ENCODE data around the gene RTN4RL1. TPM values are rescaled to one million over a fixed set of nuclear protein-coding genes. Genes with fewer than 3 reads are reported as not detected.

Gene RTN4RL1
- total and polyA plus RNA-seq, 4 donors, result 0.65 to 7.3 (median 2.4) TPM

DNA sequence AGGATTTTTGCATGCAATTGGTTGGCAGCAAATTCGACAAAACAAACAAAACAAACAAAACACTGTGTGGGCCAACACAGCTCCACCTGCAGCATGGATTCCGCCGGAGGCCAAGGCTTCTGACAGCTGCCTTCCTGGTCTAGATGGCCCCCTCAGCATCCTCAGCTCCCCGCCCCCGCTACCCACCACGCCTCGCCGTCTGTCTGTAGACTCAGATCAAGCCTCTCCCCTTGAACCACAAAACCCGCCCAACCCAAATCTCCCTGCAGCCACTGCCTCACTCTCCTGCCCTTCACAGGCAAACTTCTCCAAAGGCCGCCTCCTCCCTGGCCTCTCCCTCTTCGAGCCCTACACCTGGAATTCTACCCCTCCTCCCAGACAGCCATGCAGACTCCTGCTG, 57.9 kb downstream of the RTN4RL1 start:
- WGBS, 2 donors, result 53% methylated on average over 11 of the region's 11 CpGs
- ATAC-seq (ENCODE audit: insufficient read depth, low FRiP score), result no peak
- peak in 1 of 3 donors; percentile 32 for DNase-seq

DNA sequence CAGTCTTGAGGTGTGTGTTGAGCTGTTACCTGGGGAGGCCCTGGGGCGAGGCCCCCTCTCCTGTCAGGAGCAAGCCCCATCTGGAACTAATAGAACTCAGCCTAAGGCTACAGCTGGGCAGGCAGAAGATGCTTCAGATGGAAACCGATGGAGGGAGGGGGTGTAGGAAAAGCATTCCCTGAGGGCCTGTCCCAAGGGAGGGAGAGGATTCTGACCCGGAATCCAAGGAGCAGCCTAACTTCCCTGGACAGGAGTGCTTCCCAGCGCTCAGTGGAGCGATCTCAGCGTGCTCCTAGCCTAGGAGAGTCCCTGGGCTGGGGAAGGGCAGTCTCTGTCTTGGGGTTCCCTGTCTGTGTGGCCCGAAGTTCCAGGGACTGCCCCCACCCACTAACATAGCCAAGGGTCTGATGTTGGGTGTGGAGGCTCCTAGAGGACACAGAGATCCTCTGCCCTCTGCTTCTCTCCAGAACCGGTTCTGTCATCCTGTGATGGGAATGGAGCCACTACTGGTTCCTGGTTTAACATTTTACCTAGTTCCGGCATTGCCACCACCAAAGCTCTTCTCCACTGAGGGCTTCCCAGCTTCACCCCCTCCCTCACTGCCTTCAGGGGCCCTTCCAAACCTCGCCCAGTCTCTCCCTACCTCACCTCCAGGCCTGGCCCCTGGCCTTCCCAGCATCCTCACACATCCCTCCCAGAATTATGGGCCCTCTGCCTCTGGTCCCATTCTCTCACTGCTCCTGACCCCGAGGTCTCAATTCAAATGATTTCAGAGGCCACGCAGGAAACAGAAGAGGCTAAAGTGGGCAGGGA, 58.7 kb downstream of the RTN4RL1 start:
- Histone ChIP-seq H3K27me3 (ENCODE audit: control insufficient read depth in 3 of 3, insufficient read depth in 3 of 3, low read length in 2 of 3) (peaks cover 0 to 17% (median 7%) of the 10 kb centered on the region in 3 donors), H3K4me3 (no peak overlapping the region), H3K9ac (ENCODE audit: insufficient read depth in 1 of 2, low read length in 2 of 2) (no peak overlapping the region), H3K9me3 (ENCODE audit: control insufficient read depth in 4 of 4, insufficient read depth in 3 of 4, low read length in 3 of 4) (peaks cover 0 to 7% (median 0%) of the 10 kb centered on the region in 4 donors), H3K36me3 (ENCODE audit: control insufficient read depth in 4 of 4, insufficient read depth in 4 of 4, low read length in 4 of 4) (no peaks in the 10 kb centered on the region), H3K27ac (ENCODE audit: low read depth in 1 of 2, low read length in 1 of 2) (no peak overlapping the region), H3K4me1 (ENCODE audit: control insufficient read depth in 5 of 5, insufficient read depth in 5 of 5, low read length in 5 of 5) (peaks cover 0 to 4% (median 0%) of the 10 kb centered on the region in 5 donors)
- 67 to 77% methylated on average over 12 of the region's 12 CpGs for WGBS, 2 donors
- DNase-seq (no peak), ATAC-seq (ENCODE audit: insufficient read depth, low FRiP score) (no peak)
- TF ChIP-seq, protein P1, sequence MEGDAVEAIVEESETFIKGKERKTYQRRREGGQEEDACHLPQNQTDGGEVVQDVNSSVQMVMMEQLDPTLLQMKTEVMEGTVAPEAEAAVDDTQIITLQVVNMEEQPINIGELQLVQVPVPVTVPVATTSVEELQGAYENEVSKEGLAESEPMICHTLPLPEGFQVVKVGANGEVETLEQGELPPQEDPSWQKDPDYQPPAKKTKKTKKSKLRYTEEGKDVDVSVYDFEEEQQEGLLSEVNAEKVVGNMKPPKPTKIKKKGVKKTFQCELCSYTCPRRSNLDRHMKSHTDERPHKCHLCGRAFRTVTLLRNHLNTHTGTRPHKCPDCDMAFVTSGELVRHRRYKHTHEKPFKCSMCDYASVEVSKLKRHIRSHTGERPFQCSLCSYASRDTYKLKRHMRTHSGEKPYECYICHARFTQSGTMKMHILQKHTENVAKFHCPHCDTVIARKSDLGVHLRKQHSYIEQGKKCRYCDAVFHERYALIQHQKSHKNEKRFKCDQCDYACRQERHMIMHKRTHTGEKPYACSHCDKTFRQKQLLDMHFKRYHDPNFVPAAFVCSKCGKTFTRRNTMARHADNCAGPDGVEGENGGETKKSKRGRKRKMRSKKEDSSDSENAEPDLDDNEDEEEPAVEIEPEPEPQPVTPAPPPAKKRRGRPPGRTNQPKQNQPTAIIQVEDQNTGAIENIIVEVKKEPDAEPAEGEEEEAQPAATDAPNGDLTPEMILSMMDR (IDR thresholded peaks at IDR 0.05; ENCODE audit: control extremely low read depth, extremely low read depth), result no peak

More for the DNA sequence above, 57.9 kb downstream of the RTN4RL1 start:
- TF ChIP-seq, protein P1 (IDR thresholded peaks at IDR 0.05; ENCODE audit: control extremely low read depth, extremely low read depth), result no peak
- H3K36me3 ChIP-seq (ENCODE audit: control insufficient read depth in 4 of 4, insufficient read depth in 4 of 4, low read length in 4 of 4), result no peaks in the 10 kb centered on the region
- no peak overlapping the region for H3K27ac ChIP-seq (ENCODE audit: low read depth in 1 of 2, low read length in 1 of 2)
- peaks cover 0 to 17% (median 7%) of the 10 kb centered on the region in 3 donors for H3K27me3 ChIP-seq (ENCODE audit: control insufficient read depth in 3 of 3, insufficient read depth in 3 of 3, low read length in 2 of 3)
- H3K9ac ChIP-seq (ENCODE audit: insufficient read depth in 1 of 2, low read length in 2 of 2), result no peak overlapping the region
- H3K4me1 ChIP-seq (ENCODE audit: control insufficient read depth in 5 of 5, insufficient read depth in 5 of 5, low read length in 5 of 5), result peaks cover 0 to 4% (median 0%) of the 10 kb centered on the region in 5 donors
- H3K4me3 ChIP-seq, result no peak overlapping the region
- H3K9me3 ChIP-seq (ENCODE audit: control insufficient read depth in 4 of 4, insufficient read depth in 3 of 4, low read length in 3 of 4), result peaks cover 0 to 7% (median 0%) of the 10 kb centered on the region in 4 donors

DNA sequence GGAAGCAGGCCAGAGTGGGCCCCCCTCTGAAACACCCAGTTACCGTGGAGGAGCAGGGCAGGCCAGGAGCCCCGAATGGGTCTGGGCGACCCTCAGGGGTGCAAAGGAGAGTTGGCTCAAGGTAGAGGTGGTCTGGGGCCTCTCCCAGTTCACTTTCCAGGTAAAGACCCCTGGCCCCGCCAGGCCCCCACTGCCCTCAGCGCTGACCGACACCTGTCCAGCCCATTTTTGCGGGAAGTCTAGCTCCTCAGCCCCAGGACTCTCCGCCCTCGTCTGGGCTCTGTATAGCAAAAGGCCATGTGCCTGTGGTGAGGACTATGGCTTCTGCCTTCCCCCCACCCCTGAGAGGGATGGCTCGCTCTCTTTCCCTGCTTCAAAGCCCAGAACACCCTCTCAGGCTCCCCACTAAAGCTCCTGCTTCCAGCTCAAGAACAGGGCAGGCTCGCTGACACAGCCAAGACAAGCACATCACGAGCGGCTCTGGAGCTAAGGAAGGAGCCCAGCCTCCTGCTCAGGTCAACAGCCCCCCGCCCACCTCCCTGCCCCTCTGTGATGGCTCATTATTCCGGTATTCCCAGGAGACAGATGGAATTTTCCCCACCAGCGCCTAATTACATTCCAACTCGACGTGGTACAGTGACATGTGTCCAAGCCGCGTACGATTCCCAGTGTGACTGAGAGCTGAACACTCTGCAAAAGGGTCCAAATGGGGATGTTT, 59.4 kb downstream of the RTN4RL1 start:
- H3K4me3 ChIP-seq, result no peak overlapping the region
- ATAC-seq (ENCODE audit: insufficient read depth, low FRiP score), result no peak
- DNase-seq, result no peak
- H3K36me3 ChIP-seq (ENCODE audit: control insufficient read depth in 4 of 4, insufficient read depth in 4 of 4, low read length in 4 of 4), result no peaks in the 10 kb centered on the region
- no peak overlapping the region for H3K9ac ChIP-seq (ENCODE audit: insufficient read depth in 1 of 2, low read length in 2 of 2)
- H3K27ac ChIP-seq (ENCODE audit: low read depth in 1 of 2, low read length in 1 of 2), result no peak overlapping the region
- peaks cover 0 to 9% (median 1%) of the 10 kb centered on the region in 5 donors for H3K4me1 ChIP-seq (ENCODE audit: control insufficient read depth in 5 of 5, insufficient read depth in 5 of 5, low read length in 5 of 5)
- 80 to 88% methylated on average over 21 of the region's 21 CpGs for WGBS, 2 donors
- peaks cover 0 to 7% (median 0%) of the 10 kb centered on the region in 4 donors for H3K9me3 ChIP-seq (ENCODE audit: control insufficient read depth in 4 of 4, insufficient read depth in 3 of 4, low read length in 3 of 4)
- TF ChIP-seq, protein P1 (IDR thresholded peaks at IDR 0.05; ENCODE audit: control extremely low read depth, extremely low read depth), result no peak
- peaks cover 0 to 12% (median 5%) of the 10 kb centered on the region in 3 donors for H3K27me3 ChIP-seq (ENCODE audit: control insufficient read depth in 3 of 3, insufficient read depth in 3 of 3, low read length in 2 of 3)
